ENCODE data around the gene ALPK3.
"Not testable (repeated sequence)": the region's sequence is repeated elsewhere in the genome, so short reads cannot be mapped to it uniquely, and the experiment has no call there.

ALPK3 gene

DNA sequence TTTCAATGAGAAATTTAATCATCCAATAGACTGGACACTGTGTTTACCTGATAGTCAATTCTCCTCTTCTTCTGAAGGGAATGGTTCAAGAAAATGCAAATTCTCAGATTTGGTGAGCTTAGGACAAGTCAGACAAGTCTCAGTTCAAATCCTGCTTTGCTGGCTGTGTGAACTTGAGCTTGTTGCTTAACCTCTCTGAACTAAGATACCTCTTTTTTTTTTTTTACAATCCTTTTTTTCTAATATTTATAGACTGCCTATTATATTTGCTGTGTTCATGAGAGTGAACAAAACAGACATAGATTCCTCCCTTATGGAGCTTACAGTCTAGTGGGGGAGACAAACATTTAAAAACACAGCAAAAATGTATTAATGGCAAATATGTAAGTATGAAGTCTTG is 59.1 kb downstream of the ALPK3 start:
- DNase-seq = no peak

- not testable (repeated sequence) for DNase-seq
Observed at GRCh38 chr15:84877701-84878100, 60.5 kb downstream of the ALPK3 start.

DNA sequence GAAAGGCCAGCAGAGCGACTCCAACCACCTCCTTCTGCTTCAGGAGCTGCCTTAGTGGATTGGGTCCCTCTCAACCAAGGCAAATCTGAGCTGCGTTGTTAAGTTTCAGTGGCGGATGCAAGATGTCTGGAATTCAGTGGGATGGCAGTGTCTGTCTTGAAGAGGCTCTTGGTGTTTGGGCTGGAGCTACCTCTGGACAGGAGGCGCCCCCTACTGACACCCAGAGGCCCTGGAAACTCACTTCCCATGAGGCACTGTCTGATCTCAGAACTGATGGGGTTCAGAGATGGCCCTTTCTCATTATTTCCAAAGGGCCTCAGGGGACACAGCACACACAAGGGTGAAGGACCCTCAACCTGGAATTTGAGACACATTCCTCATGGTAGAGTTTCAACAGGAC is 61.3 kb downstream of the ALPK3 start:
- DNase-seq = peak; percentile 78 to 88 (median 86)

GRCh38 chr15:84879088-84879780 is 62.1 kb downstream of the ALPK3 start:
- no peak for DNase-seq

DNA sequence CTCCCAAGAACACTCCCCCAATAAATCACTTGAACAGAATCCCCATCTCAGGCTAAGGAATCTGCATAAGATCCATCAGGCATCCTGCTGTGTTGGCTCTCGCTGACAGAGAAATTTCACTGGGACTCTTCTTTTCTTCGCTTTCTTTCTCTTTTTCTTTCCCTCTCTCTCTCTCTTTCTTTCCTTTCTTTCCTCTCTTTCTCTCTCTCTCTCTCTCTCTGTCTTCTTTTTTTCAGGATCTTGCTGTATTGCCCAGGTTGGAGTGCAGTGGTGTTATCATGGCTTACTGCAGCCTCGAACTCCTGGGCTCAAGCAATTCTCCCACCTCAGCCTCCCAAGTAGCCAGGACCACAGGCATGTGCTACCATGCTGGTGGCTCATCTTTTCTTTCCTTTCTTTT is 62.9 kb downstream of the ALPK3 start:
- DNase-seq = no peak

DNA sequence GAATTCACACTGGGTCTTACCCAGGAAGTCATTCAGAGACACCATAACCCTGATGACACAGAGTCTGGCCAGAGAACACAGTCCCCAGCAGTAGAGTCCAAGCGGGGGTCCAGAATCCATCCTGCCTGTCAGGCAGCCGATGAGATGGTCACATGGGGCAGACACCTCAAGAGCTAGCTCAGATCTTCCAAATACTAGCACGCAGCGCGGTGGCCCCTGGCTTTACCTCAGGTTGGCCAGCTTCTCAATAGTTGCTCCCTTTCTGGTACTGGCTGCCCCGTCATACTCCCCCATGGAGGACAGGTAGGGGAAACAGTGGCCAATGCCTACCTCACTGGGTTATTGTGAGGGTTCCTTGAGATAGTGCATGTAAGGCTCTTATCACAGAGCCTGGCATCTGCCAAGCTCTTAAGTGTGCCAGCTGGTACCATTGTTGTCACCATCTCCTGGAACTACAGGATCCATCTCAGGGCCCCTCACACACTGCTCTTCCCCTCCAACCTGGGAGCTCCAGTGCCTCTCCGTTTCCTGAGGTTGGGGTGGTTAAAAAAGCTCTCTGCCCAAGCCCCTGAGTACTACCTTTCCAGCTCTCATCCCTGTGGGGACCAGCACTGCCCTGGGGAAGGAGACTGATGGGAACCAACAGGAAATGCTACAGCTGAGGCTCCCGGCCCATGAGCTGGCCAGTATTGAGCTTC is 63.8 kb downstream of the ALPK3 start:
- DNase-seq = no peak

DNA sequence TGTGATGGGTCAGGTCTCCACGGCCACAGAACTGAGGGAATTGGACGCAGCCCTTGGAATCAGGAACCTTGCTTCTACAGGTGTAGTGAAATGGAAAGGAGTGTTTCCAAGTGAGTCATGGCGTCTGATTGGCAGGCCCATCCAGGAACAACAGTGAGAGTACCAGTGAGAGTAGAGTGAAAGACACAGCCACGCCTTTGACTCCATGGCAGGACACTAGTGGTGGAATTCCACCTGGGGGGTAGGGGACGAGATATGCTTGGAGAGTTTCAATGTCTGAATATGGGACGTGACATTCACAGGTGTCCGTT is 64.3 kb downstream of the ALPK3 start:
- no peak for DNase-seq

GRCh38 chr15:84883466-84883865 is 66.3 kb downstream of the ALPK3 start:
- DNase-seq = no peak

DNA sequence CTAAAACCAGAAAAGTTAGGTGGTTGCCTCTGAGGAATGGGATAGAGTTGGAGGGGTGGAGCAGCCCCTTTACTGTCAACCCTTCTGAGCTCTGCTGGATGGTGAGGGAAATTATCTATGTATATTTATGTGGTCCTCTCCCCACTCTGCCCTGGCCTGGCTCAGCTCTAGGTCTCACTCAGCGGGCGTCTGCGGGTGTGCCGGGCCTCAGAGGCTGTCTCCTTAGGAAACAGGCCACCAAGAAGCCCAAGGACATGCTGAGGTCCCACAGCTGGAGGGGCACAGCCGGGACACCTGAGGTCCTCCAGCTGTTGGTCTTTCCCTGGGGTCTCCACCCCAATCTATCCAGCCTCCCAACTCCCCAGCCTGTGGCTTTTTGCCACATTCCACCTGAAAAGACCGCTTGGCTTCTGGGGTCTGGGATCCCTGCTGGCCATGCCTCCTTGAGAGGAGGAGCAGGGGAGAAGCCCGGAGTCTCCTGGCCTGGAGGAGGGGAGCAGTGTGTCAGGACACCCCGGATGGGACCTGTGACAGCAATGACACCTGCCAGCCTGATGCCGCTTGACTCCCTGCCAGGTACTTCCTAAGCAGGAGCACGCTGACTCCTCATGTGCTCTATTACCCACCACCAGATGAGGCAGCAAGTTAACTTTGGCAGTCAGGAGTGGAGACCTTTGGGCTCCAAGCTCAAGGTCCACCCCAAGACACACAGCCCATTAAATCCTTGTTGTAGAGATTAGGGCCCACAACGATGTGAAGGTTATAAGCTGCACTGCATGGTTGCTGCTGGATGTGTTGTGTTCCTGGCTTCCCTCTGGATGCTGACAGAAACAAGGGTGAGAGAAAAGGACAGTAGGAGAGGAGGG is 67.0 kb downstream of the ALPK3 start, which contains the start of gene SLC28A1:
SLC28A1 (plus strand) TSS at position 747 of the 866 bp plus-strand sequence. CDS start 3,099 bp downstream, outside the sequence.
- no peak for DNase-seq

- no peak for DNase-seq
Observed at GRCh38 chr15:84885801-84886200, 68.6 kb downstream of the ALPK3 start.

DNA sequence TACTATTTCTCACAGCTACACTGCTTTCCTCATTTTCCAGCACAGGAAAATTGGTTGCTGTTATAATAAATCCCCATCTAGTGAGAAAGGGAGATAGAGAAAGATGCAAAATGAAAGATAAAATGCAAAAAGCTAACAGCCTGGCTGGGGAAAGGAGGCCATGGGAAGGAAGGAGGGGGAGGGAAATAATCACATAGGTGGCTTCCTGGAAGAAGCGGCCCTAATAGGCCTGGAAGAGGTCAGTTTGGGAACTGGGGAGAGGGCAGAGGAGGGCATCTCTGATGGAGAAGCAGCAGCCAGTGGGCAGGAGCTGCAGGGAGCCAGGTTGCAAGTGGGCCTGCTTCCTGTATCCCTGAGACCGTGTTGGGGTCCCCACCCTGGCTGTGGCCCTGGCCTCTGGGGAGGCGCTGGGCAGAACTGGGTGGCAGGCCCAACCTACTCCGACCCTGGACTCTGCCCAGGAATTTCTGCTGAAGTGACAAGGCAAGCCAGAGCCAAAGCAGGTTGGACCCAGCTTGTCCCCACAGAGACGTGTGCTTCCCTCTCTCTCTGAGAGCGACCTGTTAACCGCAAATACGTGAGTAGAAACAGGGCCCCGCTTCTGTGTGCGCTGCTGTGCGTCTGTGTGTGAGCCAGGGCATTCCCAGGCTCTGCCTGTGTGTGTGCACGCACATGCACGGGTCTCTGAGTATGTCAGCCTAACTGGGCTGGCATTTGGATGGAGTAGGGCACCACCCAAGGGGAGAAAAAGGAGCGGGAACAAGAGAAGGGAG is 69.2 kb downstream of the ALPK3 start:
- no peak for DNase-seq

DNA sequence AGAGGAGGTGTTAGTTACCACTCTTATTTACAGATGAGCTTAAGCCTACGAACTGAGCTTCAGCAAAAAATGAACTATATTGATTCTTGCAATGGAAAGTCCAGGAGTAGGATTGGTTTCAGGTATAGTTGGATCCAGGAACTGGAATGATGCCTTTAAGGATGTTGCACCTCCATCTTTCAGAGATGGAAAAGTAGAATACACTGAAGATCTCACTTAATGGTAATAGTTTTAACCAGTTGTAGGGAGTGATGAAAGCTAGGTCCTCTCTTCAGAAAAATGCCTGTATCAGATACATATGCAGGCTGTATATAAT is 69.8 kb downstream of the ALPK3 start:
- DNase-seq = no peak

GRCh38 chr15:84887938-84888337 is 70.8 kb downstream of the ALPK3 start:
- peak in 1 of 4 experiments; percentile 2 for DNase-seq

DNA sequence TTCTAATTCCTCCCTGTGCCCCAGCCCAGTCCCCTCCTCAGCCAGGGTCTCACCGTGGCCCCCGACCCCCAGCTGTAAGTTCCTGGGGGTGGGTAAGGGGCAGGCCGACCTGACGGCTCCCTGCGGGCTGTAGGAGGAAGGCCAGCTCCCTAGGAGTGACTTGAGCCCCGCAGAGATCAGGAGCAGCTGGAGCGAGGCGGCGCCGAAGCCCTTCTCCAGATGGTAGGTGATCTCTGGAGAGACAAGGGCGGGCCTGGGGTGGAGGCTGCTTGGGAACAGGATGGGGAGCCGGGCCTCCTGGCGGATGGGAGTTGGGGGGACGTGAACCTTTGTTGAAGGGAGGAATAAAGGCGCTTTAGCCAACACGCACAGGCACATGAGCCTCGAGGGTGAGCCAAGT is 71.5 kb downstream of the ALPK3 start:
- no peak for DNase-seq

- DNase-seq = no peak
Observed at GRCh38 chr15:84889313-84889990, 72.3 kb downstream of the ALPK3 start.

DNA sequence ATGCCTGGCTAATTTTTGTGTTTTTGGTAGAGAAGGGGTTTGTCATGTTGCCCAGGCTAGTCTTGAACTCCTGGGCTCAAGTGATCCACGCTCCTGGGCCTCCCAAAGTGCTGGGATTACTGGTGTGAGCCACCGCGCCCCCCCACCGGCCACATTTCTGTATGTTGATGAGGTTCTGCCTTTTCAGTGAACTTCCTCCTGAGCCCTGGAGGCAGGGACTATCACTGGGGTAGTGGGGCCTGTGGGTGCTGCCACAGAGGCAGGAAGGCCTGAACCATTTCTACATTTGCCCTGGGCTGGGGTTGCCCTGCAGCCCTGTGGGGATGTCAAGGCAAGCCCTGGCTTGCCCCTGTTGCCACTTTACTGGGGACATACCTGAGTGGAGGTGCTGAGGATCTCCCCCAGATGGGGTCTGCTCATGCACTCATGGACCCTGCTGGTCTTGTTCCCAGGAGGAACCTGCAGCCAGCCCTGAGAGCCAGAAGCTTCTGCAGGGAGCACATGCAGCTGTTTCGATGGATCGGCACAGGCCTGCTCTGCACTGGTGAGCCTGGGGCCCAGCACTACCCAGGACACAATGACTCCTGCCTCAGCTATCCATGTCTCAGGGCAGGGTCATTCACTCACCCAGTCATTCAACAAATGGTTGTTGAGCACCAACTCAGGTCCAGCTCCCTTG is 73.0 kb downstream of the ALPK3 start:
- DNase-seq = peak in 2 of 4 experiments; percentile 37 to 45

DNA sequence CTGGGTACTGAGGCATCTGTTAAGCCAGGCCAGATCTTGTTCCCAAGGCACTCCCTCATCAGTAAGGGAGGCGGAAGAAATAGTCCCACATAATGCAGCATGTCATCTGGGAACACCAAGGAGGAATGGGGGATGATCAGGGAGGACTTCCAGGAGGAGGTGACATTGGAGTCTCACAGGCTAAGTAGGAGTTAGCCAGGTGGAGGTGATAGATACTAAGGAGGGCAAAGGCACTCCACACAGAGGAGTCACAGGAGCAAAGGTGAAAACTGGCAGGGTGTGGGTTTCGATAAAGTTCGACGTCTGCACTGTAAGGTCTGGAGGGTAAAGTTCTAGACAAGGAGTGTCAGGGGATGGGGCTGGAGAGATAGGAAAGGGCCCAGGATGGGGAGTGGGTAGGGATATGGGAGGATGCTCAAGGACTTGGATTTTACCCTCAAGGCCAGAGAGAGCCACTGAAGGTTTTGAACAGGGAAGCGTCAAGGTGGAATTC is 73.6 kb downstream of the ALPK3 start:
- DNase-seq = no peak

DNA sequence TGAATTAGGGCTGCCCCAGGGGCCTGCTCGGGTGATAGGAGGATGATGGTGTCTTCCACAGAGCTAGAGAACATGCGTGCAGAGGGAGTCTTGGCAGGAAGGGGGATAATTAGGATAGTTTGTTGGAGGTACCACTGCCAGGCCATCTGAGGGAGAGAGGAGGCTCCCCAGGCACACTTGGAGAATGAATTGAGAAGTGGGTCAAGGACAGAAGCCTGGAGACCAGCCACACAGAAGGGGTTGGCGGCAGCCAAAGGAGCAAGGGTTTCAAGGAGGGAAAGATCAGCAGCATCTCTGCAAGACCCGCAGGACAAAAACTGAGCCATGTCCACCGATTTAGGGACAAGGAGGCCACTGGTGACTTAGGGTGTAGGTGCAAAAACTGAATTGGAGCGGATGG is 74.2 kb downstream of the ALPK3 start:
- no peak for DNase-seq

DNA sequence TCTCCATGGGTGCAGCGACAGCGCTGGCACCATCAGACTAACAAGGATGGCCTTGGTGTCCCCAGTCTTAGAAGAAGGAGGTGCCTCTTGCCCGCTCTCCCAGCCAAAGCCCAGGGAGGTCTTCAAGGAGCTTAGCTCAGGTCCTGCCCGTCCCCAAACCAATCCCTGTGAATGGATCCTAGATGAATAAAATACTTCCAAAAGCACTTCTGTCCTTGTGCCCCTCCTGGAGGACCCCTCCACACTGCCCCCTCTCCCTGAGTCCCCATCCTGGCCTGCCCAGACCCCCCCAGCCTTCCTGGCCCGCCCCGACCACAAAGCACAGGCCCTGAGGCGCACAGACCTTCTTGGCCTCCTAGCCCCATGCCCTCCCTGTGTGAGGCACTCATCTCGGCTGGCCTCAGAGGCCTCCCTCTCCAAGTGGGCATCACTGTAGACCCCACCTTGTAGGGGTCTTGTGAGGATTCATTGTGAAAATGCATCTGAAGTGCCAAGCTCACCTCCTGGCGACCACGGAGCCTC is 75.7 kb downstream of the ALPK3 start:
- DNase-seq = no peak

DNA sequence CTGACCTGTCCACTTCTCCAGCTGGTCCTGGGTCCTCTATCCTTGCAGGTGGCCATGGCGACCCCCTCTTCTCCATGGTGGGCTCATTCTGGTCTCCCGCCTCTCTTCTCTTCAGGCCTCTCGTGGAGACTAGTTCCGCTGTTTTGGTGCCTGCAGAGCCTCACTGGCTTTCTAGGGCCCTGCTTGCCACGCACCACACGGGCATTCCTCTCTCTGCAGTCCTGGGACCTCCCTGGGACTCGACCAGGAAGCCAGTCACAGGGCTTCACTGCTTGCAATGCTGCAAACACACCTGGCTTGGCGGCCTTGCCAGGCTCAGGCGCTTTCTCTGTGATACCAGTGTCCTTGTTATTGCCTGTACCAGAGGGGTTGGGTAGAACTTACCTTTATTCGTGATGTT is 76.5 kb downstream of the ALPK3 start:
- DNase-seq = no peak

GRCh38 chr15:84894736-84895425 is 77.7 kb downstream of the ALPK3 start:
- DNase-seq = no peak

All from suppressor macrophage (primary cell).